ENCODE measurements around the gene ZFP42. TPM values are rescaled to one million over a fixed set of nuclear protein-coding genes. Genes with fewer than 3 reads are reported as not detected.

Gene ZFP42
- polyA plus RNA-seq, 3 donors, result not detected

DNA sequence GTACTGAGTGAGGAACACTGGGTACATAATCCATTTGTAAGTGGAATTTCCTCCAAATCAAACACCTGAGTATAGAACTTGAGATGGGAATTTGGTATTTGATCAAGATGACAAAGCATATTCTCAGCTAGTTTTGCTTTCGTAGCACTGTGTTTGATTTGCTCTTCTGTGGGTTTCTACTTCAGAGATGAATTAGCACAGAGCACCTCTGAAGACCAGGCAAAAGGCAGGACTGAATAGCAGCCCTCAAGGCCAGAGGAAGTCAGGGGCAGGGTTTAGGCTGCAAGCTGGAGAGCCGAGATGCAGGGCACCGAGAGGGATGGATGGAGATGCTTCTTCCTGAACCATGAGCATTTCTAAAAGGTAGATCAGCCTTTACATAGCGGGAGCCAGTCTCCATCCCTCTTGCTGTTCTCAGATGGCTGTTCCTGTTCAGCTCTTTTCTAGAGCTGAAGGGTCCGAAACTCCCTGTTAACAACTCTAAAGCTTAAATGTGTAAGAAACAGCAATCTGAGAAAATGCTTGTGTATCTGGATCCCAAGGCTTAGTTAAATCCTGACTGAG, 10.8 kb downstream of the ZFP42 start:
- no peak overlapping the region for H3K9ac ChIP-seq (ENCODE audit: insufficient read depth, low read length, poor library complexity, severe bottlenecking)
- no peak overlapping the region for H3K27ac ChIP-seq (ENCODE audit: low read depth in 1 of 2, low read length in 2 of 2)
- no peak overlapping the region for H3K4me2 ChIP-seq (replicated peaks; ENCODE audit: extremely low read depth, low read length, poor library complexity, severe bottlenecking)
- H3K36me3 ChIP-seq (replicated peaks in 1 of 2; ENCODE audit: control insufficient read depth in 1 of 2, insufficient read depth in 2 of 2, low read length in 2 of 2), result no peaks in the 10 kb centered on the region
- H3K27me3 ChIP-seq (ENCODE audit: control insufficient read depth in 2 of 2, insufficient read depth in 2 of 2, low read length in 2 of 2), result no peaks in the 10 kb centered on the region
- intact Hi-C loops (cut with micrococcal nuclease), result no loop called here
- no peaks in the 10 kb centered on the region for H4K20me1 ChIP-seq (ENCODE audit: insufficient read depth, low read length)
- no peaks in the 10 kb centered on the region for H3K36me3 Mint-ChIP-seq
- no peak overlapping the region for H3K4me3 ChIP-seq (replicated peaks in 1 of 3; ENCODE audit: low read depth in 2 of 3, low read length in 3 of 3)
- H3K9me3 Mint-ChIP-seq, result peaks cover 3 to 22% (median 8%) of the 10 kb centered on the region in 7 donors
- H3K9me3 ChIP-seq (replicated peaks in 1 of 2; ENCODE audit: control insufficient read depth in 1 of 2, insufficient read depth in 1 of 2, low read length in 2 of 2), result peaks cover 0 to 4% of the 10 kb centered on the region in 2 donors
- peaks cover 0 to 2% (median 0%) of the 10 kb centered on the region in 3 donors for H3K27me3 Mint-ChIP-seq (ENCODE audit: low read depth in 3 of 3)
- DNase-seq, result no peak
- no peaks in the 10 kb centered on the region for H3K4me1 ChIP-seq (ENCODE audit: control insufficient read depth in 1 of 2, insufficient read depth in 2 of 2, low read length in 2 of 2)
- TF ChIP-seq, protein P1, sequence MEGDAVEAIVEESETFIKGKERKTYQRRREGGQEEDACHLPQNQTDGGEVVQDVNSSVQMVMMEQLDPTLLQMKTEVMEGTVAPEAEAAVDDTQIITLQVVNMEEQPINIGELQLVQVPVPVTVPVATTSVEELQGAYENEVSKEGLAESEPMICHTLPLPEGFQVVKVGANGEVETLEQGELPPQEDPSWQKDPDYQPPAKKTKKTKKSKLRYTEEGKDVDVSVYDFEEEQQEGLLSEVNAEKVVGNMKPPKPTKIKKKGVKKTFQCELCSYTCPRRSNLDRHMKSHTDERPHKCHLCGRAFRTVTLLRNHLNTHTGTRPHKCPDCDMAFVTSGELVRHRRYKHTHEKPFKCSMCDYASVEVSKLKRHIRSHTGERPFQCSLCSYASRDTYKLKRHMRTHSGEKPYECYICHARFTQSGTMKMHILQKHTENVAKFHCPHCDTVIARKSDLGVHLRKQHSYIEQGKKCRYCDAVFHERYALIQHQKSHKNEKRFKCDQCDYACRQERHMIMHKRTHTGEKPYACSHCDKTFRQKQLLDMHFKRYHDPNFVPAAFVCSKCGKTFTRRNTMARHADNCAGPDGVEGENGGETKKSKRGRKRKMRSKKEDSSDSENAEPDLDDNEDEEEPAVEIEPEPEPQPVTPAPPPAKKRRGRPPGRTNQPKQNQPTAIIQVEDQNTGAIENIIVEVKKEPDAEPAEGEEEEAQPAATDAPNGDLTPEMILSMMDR (IDR thresholded peaks at IDR 0.05), result no peak
- WGBS (ENCODE audit: insufficient coverage), result 49% methylated on average over 3 of the region's 5 CpGs
- no peak overlapping the region for H2AFZ ChIP-seq (ENCODE audit: insufficient read depth, low read depth, low read length, poor library complexity, severe bottlenecking)
- H3K27ac Mint-ChIP-seq, result no peak overlapping the region
- no peaks in the 10 kb centered on the region for H3K4me1 Mint-ChIP-seq
- H3K4me3 Mint-ChIP-seq, result no peak overlapping the region
- no peaks in the 10 kb centered on the region for H3K79me2 ChIP-seq (ENCODE audit: insufficient read depth, low read length)

DNA sequence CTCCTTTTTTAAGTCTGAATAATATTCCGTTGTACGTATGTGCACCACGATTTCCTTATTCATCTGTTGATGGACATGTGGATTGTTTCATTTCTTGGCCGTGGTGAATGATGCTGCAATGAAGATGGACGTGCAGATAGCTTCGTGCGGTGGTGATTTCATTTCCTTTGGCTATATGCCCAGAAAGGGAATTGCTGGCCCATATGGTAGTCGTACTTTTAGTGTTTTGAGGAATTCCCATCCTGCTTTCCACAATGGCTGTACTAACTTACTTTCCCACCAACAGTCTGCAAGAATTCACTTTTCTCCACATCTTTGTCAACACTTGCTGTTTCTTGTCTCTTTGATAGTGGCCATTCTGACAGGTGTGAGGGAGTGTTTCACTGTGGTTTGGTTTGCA, 12.8 kb downstream of the ZFP42 start:
- Mint-ChIP-seq H3K4me1 (no peaks in the 10 kb centered on the region), H3K27me3 (ENCODE audit: low read depth in 3 of 3) (peaks cover 0 to 2% (median 0%) of the 10 kb centered on the region in 3 donors), H3K27ac (no peak overlapping the region), H3K4me3 (no peak overlapping the region), H3K9me3 (peaks cover 3 to 30% (median 9%) of the 10 kb centered on the region in 7 donors), H3K36me3 (no peaks in the 10 kb centered on the region)
- Histone ChIP-seq H3K9ac (ENCODE audit: insufficient read depth, low read length, poor library complexity, severe bottlenecking) (no peak overlapping the region), H3K79me2 (ENCODE audit: insufficient read depth, low read length) (no peaks in the 10 kb centered on the region), H3K27ac (ENCODE audit: low read depth in 1 of 2, low read length in 2 of 2) (no peak overlapping the region), H3K4me3 (replicated peaks in 1 of 3; ENCODE audit: low read depth in 2 of 3, low read length in 3 of 3) (no peak overlapping the region), H3K4me1 (ENCODE audit: control insufficient read depth in 1 of 2, insufficient read depth in 2 of 2, low read length in 2 of 2) (no peaks in the 10 kb centered on the region), H4K20me1 (ENCODE audit: insufficient read depth, low read length) (no peaks in the 10 kb centered on the region), H3K9me3 (replicated peaks in 1 of 2; ENCODE audit: control insufficient read depth in 1 of 2, insufficient read depth in 1 of 2, low read length in 2 of 2) (peaks cover 4 to 8% of the 10 kb centered on the region in 2 donors), H3K4me2 (replicated peaks; ENCODE audit: extremely low read depth, low read length, poor library complexity, severe bottlenecking) (no peak overlapping the region), H3K36me3 (replicated peaks in 1 of 2; ENCODE audit: control insufficient read depth in 1 of 2, insufficient read depth in 2 of 2, low read length in 2 of 2) (no peaks in the 10 kb centered on the region), H3K27me3 (ENCODE audit: control insufficient read depth in 2 of 2, insufficient read depth in 2 of 2, low read length in 2 of 2) (no peaks in the 10 kb centered on the region), H2AFZ (ENCODE audit: insufficient read depth, low read depth, low read length, poor library complexity, severe bottlenecking) (no peak overlapping the region)
- 80% methylated on average over 2 of the region's 8 CpGs for WGBS (ENCODE audit: insufficient coverage)
- intact Hi-C loops (cut with micrococcal nuclease), result no loop called here
- TF ChIP-seq, protein P1 (IDR thresholded peaks at IDR 0.05), result no peak
- DNase-seq, result no peak

All from CD14-positive monocyte (primary cell).